Measurements from ENCODE around the gene MICA.
A peak's percentile ranks its signal among the peaks of the same experiment; 100 is the strongest.

The MICA gene

DNA sequence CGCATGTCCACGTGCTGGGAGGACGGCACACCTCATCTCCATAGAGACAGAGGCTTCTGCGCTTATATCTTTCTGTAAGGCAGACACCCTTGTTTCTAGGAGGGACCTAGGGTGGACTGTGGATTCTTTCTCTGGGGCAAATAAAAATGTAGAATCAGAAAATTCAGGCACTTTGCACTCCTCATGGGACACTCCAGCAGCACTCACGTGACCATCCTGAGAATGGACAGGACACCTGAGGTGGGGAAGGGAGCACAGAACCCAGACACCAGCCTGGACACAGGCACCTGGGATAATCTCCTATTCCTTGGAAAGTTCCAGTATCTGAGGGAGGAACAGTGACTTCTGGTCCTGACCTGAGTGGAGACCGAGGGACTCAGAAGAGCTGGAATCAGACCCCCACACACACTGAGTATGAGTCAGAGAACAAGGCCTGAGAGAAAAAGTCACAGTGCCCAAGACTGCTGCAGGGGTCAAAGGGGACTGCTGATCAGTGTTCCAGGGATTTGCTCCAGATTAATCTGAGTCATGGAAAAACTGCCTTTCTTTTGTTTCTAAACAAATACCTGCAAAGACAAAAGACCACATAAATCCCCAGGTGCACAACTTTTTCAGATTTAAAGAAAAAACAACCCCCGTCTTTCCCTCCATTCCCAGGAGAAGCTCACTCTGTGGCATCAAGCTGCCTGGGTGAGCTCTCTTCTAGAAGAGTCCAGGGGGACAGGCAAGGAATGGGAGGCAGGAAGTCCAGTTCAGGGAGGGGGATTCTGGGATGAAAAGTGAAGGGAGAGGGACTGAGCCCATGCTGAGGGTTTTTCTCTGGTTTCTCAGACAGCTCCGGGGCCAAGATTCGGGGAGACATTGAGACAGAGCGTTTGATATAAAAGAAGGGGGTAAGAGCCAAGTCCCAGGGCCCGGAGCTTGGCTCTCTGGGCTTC lies 58.9 kb downstream of the MICA start:
- DNase-seq = no peak

- peak; percentile 91 for DNase-seq
Measured at GRCh38 chr6:31462964-31463870, 59.8 kb downstream of the MICA start.

- no peak for DNase-seq
Measured at GRCh38 chr6:31464252-31465184, 61.1 kb downstream of the MICA start.

All from stimulated activated CD4-positive, alpha-beta T cell treated with anti-CD3 and anti-CD28 coated beads, Interleukin-4, amount 100 ng/mL, for 24 hours (primary cell).